DND-41 (cell line): ENCODE results near the gene ZC3H10.
A peak's percentile ranks its signal among the peaks of the same experiment; 100 is the strongest.

Experiments used
- ATAC-seq: fragments of 200-7000 bp; cut with Tn5 transposase; 3 replicates; pipeline ENCODE4 v1.9.1; 2021; ENCODE audit warnings: low read depth; ENCODE audit not compliant: insufficient read depth
- DNase-seq: peaks from one replicate; pipeline ENCODE4 v3.0.0-alpha.2; 2020
- H2AFZ ChIP-seq: 2 replicates; pipeline ENCODE4 v1.6.0; 2012; ENCODE audit warnings: low read depth, low read length
- H3K27ac ChIP-seq: 2 replicates; pipeline ENCODE4 v1.5.1; 2012; ENCODE audit warnings: low read length, inconsistent platforms
- H3K27me3 ChIP-seq: fragments of 200-600 bp; sonication (generic); 2 replicates; pipeline ENCODE4 v1.6.0; 2012; ENCODE audit warnings: low read length, mild to moderate bottlenecking, inconsistent platforms; ENCODE audit not compliant: insufficient read depth, poor library complexity
- H3K36me3 ChIP-seq: 2 replicates; pipeline ENCODE4 v1.5.1; 2012; ENCODE audit warnings: low read length, inconsistent platforms; ENCODE audit not compliant: insufficient read depth
- H3K4me1 ChIP-seq: 2 replicates; pipeline ENCODE4 v1.5.1; 2012; ENCODE audit warnings: mild to moderate bottlenecking, low read length; ENCODE audit not compliant: insufficient read depth
- H3K4me2 ChIP-seq: 2 replicates; pipeline ENCODE4 v1.6.0; 2012; ENCODE audit warnings: mild to moderate bottlenecking, moderate library complexity, low read length, inconsistent platforms; ENCODE audit not compliant: insufficient read depth
- H3K4me3 ChIP-seq, 2 experiments: fragments of 200-600 bp in 1 of 2; shearing (Covaris generic) in 1 of 2; 2 replicates each; pipeline ENCODE4 v1.5.1; 2012 to 2016; ENCODE audit warnings: inconsistent platforms in 2 of 2, low read length in 2 of 2, mild to moderate bottlenecking in 2 of 2, low read depth in 1 of 2, moderate library complexity in 1 of 2
- H3K79me2 ChIP-seq: 2 replicates; pipeline ENCODE4 v1.6.0; 2012; ENCODE audit warnings: low read length, inconsistent platforms; ENCODE audit not compliant: insufficient read depth
- H3K9ac ChIP-seq: 2 replicates; pipeline ENCODE4 v1.6.0; 2012; ENCODE audit warnings: low read depth, mild to moderate bottlenecking, inconsistent platforms, low read length, moderate library complexity
- H3K9me3 ChIP-seq: 2 replicates; pipeline ENCODE4 v1.5.1; 2012; ENCODE audit warnings: low read length, moderate library complexity, mild to moderate bottlenecking, inconsistent platforms; ENCODE audit not compliant: insufficient read depth, severe bottlenecking
- H4K20me1 ChIP-seq: 2 replicates; pipeline ENCODE4 v1.6.0; 2012; ENCODE audit warnings: low read length; ENCODE audit not compliant: insufficient read depth
- CTCF ChIP-seq: IDR thresholded peaks from 2 replicates; pipeline ENCODE4 v1.5.1; 2012; ENCODE audit warnings: borderline replicate concordance, low read length, moderate library complexity, mild to moderate bottlenecking; ENCODE audit not compliant: poor library complexity, severe bottlenecking; ENCODE audit errors: extremely low read depth
- EZH2 ChIP-seq: IDR thresholded peaks from 3 replicates; pipeline ENCODE4 v1.6.1; 2012; ENCODE audit warnings: borderline replicate concordance, low read depth, mild to moderate bottlenecking, moderate library complexity, low read length, inconsistent platforms; ENCODE audit not compliant: severe bottlenecking

The ZC3H10 gene

GRCh38 chr12:56157201-56158028 is 39.3 kb downstream of the ZC3H10 start:
- peaks cover 75% of the 10 kb centered on the region for H3K79me2 ChIP-seq
- peak overlapping the region; percentile 83 for H2AFZ ChIP-seq
- peaks cover 51% of the 10 kb centered on the region for H3K36me3 ChIP-seq
- H3K4me3 ChIP-seq = peak overlapping the region; percentile 53 to 69
- peaks cover 10% of the 10 kb centered on the region for H4K20me1 ChIP-seq
- H3K4me1 ChIP-seq = peaks cover 76% of the 10 kb centered on the region
- peak overlapping the region; percentile 89 for H3K9ac ChIP-seq
- H3K9me3 ChIP-seq = no peaks in the 10 kb centered on the region
- TF ChIP-seq CTCF (peak; percentile 54), EZH2 (no peak)
- DNase-seq (peak; percentile 71), ATAC-seq (peak; percentile 45)
- H3K27me3 ChIP-seq = no peaks in the 10 kb centered on the region
- H3K4me2 ChIP-seq = peak overlapping the region; percentile 78
- H3K27ac ChIP-seq = peak overlapping the region; percentile 89

GRCh38 chr12:56158029-56158925 is 40.2 kb downstream of the ZC3H10 start, which contains the start of gene MYL6:
MYL6 (plus strand) TSS chr12:56158359; CDS start chr12:56158402, 43 bp downstream.
- Histone ChIP-seq H3K9ac (peak within 1 kb of the TSS; percentile 89), H3K79me2 (peaks cover 71% of the 10 kb centered on the region), H4K20me1 (peaks cover 10% of the 10 kb centered on the region), H3K4me3 (peak within 1 kb of the TSS; percentile 67 to 69), H2AFZ (peak within 1 kb of the TSS; percentile 83), H3K9me3 (no peaks in the 10 kb centered on the region), H3K36me3 (peaks cover 59% of the 10 kb centered on the region), H3K27ac (peak within 1 kb of the TSS; percentile 89), H3K27me3 (no peaks in the 10 kb centered on the region), H3K4me2 (peak within 1 kb of the TSS; percentile 78), H3K4me1 (peaks cover 72% of the 10 kb centered on the region)
- ATAC-seq (peak; percentile 87), DNase-seq (peak; percentile 97)
- TF ChIP-seq CTCF = no peak

- H3K4me3 ChIP-seq = peak overlapping the region; percentile 67 to 69
- no peaks in the 10 kb centered on the region for H3K9me3 ChIP-seq
- TF ChIP-seq CTCF (no peak), EZH2 (no peak)
- peak overlapping the region; percentile 64; the same call in 1 of the 2 replicates for H2AFZ ChIP-seq
- peak; percentile 46 for DNase-seq
- peak; percentile 10 for ATAC-seq
- peak overlapping the region; percentile 89 for H3K27ac ChIP-seq
- peak overlapping the region; percentile 89 for H3K9ac ChIP-seq
- H3K79me2 ChIP-seq = peaks cover 64% of the 10 kb centered on the region
- peaks cover 65% of the 10 kb centered on the region for H3K4me1 ChIP-seq
- peak overlapping the region; percentile 78 for H3K4me2 ChIP-seq
- H3K36me3 ChIP-seq = peaks cover 66% of the 10 kb centered on the region
- H3K27me3 ChIP-seq = no peaks in the 10 kb centered on the region
- peaks cover 13% of the 10 kb centered on the region for H4K20me1 ChIP-seq
Observed at GRCh38 chr12:56158926-56159461, 40.9 kb downstream of the ZC3H10 start.
